Mesothelial cell of epicardium (in vitro differentiated cells): ENCODE data around the gene KCNMA1. TPM values are rescaled to one million over a fixed set of nuclear protein-coding genes. Genes with fewer than 3 reads are reported as not detected.

ENCODE experiments used
- DNase-seq, 2 experiments: peaks; one replicate each; pipeline ENCODE4 v3.0.0; 2021; ENCODE audit warnings: low spot score in 2 of 2; ENCODE audit not compliant: unreplicated experiment in 2 of 2
- H3K27ac Mint-ChIP-seq: 2 replicates; pipeline ENCODE4 v1.8.0; 2021; ENCODE audit warnings: mixed read lengths
- H3K27me3 Mint-ChIP-seq: 2 replicates; pipeline ENCODE4 v1.8.0; 2021; ENCODE audit warnings: low read depth, mixed read lengths
- H3K36me3 Mint-ChIP-seq: 2 replicates; pipeline ENCODE4 v1.8.0; 2021; ENCODE audit warnings: mixed read lengths
- H3K4me1 Mint-ChIP-seq: 2 replicates; pipeline ENCODE4 v1.8.0; 2021; ENCODE audit warnings: mixed read lengths
- H3K4me3 Mint-ChIP-seq: 2 replicates; pipeline ENCODE4 v1.8.0; 2021; ENCODE audit warnings: mild to moderate bottlenecking, moderate library complexity, mixed read lengths
- H3K9me3 Mint-ChIP-seq: 2 replicates; pipeline ENCODE4 v1.8.0; 2021; ENCODE audit warnings: mixed read lengths
- CTCF ChIP-seq: fragments of 200-600 bp; sonication (generic); IDR thresholded peaks from one replicate; pipeline ENCODE4 v1.5.0; 2021; ENCODE audit warnings: antibody characterized with exemption; ENCODE audit not compliant: unreplicated experiment
- total RNA-seq: library from RNA; stranded (reverse); gene quantifications from 3 replicates; pipeline ENCODE4 v1.2.1, GENCODE V29; 2021

KCNMA1 gene
- total RNA-seq, 1 donor from 2014 or later = 44.0 TPM

- no peak for DNase-seq
- peaks cover 11% of the 10 kb centered on the region for H3K4me1 Mint-ChIP-seq
- H3K36me3 Mint-ChIP-seq = no peaks in the 10 kb centered on the region
- no peaks in the 10 kb centered on the region for H3K9me3 Mint-ChIP-seq
- no peak overlapping the region for H3K4me3 Mint-ChIP-seq
- H3K27ac Mint-ChIP-seq = no peak overlapping the region
- TF ChIP-seq CTCF = no peak
- no peaks in the 10 kb centered on the region for H3K27me3 Mint-ChIP-seq
Observed at GRCh38 chr10:77457266-77457665, 180.3 kb downstream of the KCNMA1 start.

- Mint-ChIP-seq H3K27me3 (no peaks in the 10 kb centered on the region), H3K4me3 (no peak overlapping the region), H3K9me3 (no peaks in the 10 kb centered on the region), H3K36me3 (no peaks in the 10 kb centered on the region), H3K4me1 (peaks cover 18% of the 10 kb centered on the region), H3K27ac (no peak overlapping the region)
- TF ChIP-seq CTCF = no peak
- no peak for DNase-seq
Observed at GRCh38 chr10:77456414-77456813, 181.2 kb downstream of the KCNMA1 start.

GRCh38 chr10:77455561-77455960 lies 182.0 kb downstream of the KCNMA1 start:
- no peaks in the 10 kb centered on the region for H3K27me3 Mint-ChIP-seq
- TF ChIP-seq CTCF = no peak
- no peak overlapping the region for H3K27ac Mint-ChIP-seq
- peaks cover 18% of the 10 kb centered on the region for H3K4me1 Mint-ChIP-seq
- H3K36me3 Mint-ChIP-seq = no peaks in the 10 kb centered on the region
- H3K4me3 Mint-ChIP-seq = no peak overlapping the region
- DNase-seq = no peak
- H3K9me3 Mint-ChIP-seq = no peaks in the 10 kb centered on the region

- Mint-ChIP-seq H3K4me1 (peaks cover 18% of the 10 kb centered on the region), H3K4me3 (no peak overlapping the region), H3K36me3 (no peaks in the 10 kb centered on the region), H3K27ac (no peak overlapping the region), H3K9me3 (no peaks in the 10 kb centered on the region), H3K27me3 (no peaks in the 10 kb centered on the region)
- no peak for DNase-seq
- no peak for TF ChIP-seq CTCF
Observed at GRCh38 chr10:77452952-77453564, 184.6 kb downstream of the KCNMA1 start.

GRCh38 chr10:77451886-77452285 lies 185.7 kb downstream of the KCNMA1 start:
- peaks cover 16% of the 10 kb centered on the region for H3K4me1 Mint-ChIP-seq
- peak overlapping the region; percentile 27 for H3K27ac Mint-ChIP-seq
- H3K27me3 Mint-ChIP-seq = no peaks in the 10 kb centered on the region
- no peaks in the 10 kb centered on the region for H3K9me3 Mint-ChIP-seq
- no peak for DNase-seq
- no peak overlapping the region for H3K4me3 Mint-ChIP-seq
- H3K36me3 Mint-ChIP-seq = peaks cover 2% of the 10 kb centered on the region
- TF ChIP-seq CTCF = no peak

- no peak for TF ChIP-seq CTCF
- Mint-ChIP-seq H3K27me3 (no peaks in the 10 kb centered on the region), H3K27ac (no peak overlapping the region), H3K4me3 (no peak overlapping the region), H3K36me3 (peaks cover 2% of the 10 kb centered on the region), H3K4me1 (peaks cover 13% of the 10 kb centered on the region), H3K9me3 (no peaks in the 10 kb centered on the region)
- no peak for DNase-seq
Observed at GRCh38 chr10:77448226-77448625, 189.4 kb downstream of the KCNMA1 start.
